Vagina (tissue), 2 donors: ENCODE measurements around the gene SKIDA1. TPM values are rescaled to one million over a fixed set of nuclear protein-coding genes. Genes with fewer than 3 reads are reported as not detected.

Experiments
- DNase-seq, 2 donors: peaks; one replicate each; pipeline ENCODE4 v3.0.0-alpha.2; 2017; ENCODE audit errors: extremely low spot score in 2 of 2
- H3K27ac ChIP-seq: fragments of 200-600 bp; sonication (generic); one replicate; pipeline ENCODE4 v1.5.1; 2019
- H3K27me3 ChIP-seq: fragments of 200-600 bp; sonication (generic); one replicate; pipeline ENCODE4 v1.5.1; 2019
- H3K36me3 ChIP-seq, 2 donors: fragments of 200-600 bp; sonication (generic); one replicate each; pipeline ENCODE4 v1.5.1; 2017 to 2019
- H3K4me1 ChIP-seq: fragments of 200-600 bp; sonication (generic); one replicate; pipeline ENCODE4 v1.5.1; 2019
- H3K4me3 ChIP-seq, 2 donors: fragments of 200-600 bp; sonication (generic); 1 replicate in 1 of 2; 2 replicates in 1 of 2; pipeline ENCODE4 v1.5.1; 2016 to 2019
- H3K9me3 ChIP-seq: fragments of 200-600 bp; sonication (generic); one replicate; pipeline ENCODE4 v1.5.1; 2019
- POLR2A ChIP-seq, 2 donors: fragments of 450-650 bp; IDR thresholded peaks; one replicate each; pipeline ENCODE4 v1.6.1; 2017; ENCODE audit warnings: antibody characterized with exemption in 2 of 2, mild to moderate bottlenecking in 2 of 2, moderate library complexity in 2 of 2
- POLR2AphosphoS5 ChIP-seq, 2 donors: sonication (generic); formaldehyde crosslinking; IDR thresholded peaks; one replicate each; pipeline ENCODE4 v1.9.0; 2017; ENCODE audit warnings: antibody characterized with exemption in 2 of 2, mild to moderate bottlenecking in 2 of 2, low read depth in 1 of 2; ENCODE audit not compliant: insufficient read depth in 1 of 2
- intact Hi-C: fragments of 100-400 bp; cut with DNase I; formaldehyde crosslinking; loops from one replicate; pipeline ENCODE4 v1.15.1; 2023
- total RNA-seq: library from RNA; depleted of rRNA; stranded (reverse); fragments of >200 nt; gene quantifications from one replicate; pipeline ENCODE4 v1.2.3, GENCODE V29; 2016
- TF ChIP-seq, protein P1 (sequence below), 3 experiments: fragments of 450-650 bp in 2 of 3; fragments of 200-600 bp in 1 of 3; sonication (generic) in 1 of 3; IDR thresholded peaks; one replicate each; pipeline ENCODE4 v1.5.1; 2017 to 2019; ENCODE audit warnings: antibody characterized with exemption in 3 of 3, mild to moderate bottlenecking in 2 of 3, moderate library complexity in 2 of 3

Gene SKIDA1
- total RNA-seq, 1 donor from 2014 or later, result 2.7 TPM

DNA sequence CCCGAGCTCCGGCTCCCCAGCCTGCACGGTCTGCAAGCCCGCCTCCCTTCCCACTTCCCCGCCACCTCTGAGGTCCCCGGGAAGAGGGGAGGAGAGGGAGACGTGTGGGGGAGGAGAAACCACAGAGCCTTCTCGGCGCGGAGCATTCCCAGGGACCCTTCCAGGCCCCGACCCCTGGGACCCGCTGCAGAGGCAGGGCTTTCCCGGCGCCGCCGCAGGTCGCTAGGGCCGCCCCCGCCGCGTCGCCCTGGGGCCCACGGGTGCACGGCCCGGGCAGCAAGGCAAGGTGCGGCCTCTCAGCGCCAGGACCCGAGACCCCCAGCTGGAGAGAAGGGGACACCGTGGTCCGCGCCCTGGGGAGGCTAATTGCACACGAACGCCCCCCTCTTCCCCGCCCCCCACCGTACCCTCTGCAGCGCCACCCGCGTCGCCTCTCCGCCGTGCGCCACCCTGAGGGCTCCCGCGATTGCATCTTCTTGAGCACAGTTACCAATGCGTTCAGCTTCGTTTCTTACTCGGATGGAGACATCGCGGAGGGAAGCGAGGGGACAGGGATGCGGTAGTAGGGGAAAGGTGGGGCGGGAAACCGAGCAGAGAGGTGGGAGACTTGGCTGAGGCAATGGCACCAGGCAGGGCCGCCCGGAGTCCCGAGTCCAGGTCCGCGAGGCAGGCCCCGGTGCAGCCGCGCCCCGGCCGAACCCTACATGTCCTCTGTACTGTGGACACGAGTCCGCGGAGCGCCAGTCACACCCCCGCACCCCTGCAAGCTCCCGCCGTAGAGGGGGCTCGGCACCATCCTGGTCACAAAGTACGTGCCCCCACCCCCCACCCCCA lies 28.9 kb downstream of the SKIDA1 start:
- peak overlapping the region; percentile 68 for H3K27ac ChIP-seq
- H3K27me3 ChIP-seq, result no peaks in the 10 kb centered on the region
- no peak for DNase-seq
- H3K4me3 ChIP-seq, result peak overlapping the region; percentile 77 to 82
- H3K4me1 ChIP-seq, result peaks cover 21% of the 10 kb centered on the region
- TF ChIP-seq POLR2AphosphoS5 (IDR thresholded peaks at IDR 0.05; ENCODE audit: insufficient read depth in 1 of 2, low read depth in 1 of 2), result no peak
- no peak for TF ChIP-seq POLR2A (IDR thresholded peaks at IDR 0.05)
- TF ChIP-seq, protein P1, sequence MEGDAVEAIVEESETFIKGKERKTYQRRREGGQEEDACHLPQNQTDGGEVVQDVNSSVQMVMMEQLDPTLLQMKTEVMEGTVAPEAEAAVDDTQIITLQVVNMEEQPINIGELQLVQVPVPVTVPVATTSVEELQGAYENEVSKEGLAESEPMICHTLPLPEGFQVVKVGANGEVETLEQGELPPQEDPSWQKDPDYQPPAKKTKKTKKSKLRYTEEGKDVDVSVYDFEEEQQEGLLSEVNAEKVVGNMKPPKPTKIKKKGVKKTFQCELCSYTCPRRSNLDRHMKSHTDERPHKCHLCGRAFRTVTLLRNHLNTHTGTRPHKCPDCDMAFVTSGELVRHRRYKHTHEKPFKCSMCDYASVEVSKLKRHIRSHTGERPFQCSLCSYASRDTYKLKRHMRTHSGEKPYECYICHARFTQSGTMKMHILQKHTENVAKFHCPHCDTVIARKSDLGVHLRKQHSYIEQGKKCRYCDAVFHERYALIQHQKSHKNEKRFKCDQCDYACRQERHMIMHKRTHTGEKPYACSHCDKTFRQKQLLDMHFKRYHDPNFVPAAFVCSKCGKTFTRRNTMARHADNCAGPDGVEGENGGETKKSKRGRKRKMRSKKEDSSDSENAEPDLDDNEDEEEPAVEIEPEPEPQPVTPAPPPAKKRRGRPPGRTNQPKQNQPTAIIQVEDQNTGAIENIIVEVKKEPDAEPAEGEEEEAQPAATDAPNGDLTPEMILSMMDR (IDR thresholded peaks at IDR 0.05), result peak in 2 of 3 experiments; percentile 1 to 26
- H3K36me3 ChIP-seq, result no peaks in the 10 kb centered on the region
- H3K9me3 ChIP-seq, result no peaks in the 10 kb centered on the region
- intact Hi-C loops, result loop anchor here (2.0 to 10.0 kb wide), 3 partner anchors 38 to 848 kb away; partner anchors contain the start of genes MLLT10 and SPAG6

DNA sequence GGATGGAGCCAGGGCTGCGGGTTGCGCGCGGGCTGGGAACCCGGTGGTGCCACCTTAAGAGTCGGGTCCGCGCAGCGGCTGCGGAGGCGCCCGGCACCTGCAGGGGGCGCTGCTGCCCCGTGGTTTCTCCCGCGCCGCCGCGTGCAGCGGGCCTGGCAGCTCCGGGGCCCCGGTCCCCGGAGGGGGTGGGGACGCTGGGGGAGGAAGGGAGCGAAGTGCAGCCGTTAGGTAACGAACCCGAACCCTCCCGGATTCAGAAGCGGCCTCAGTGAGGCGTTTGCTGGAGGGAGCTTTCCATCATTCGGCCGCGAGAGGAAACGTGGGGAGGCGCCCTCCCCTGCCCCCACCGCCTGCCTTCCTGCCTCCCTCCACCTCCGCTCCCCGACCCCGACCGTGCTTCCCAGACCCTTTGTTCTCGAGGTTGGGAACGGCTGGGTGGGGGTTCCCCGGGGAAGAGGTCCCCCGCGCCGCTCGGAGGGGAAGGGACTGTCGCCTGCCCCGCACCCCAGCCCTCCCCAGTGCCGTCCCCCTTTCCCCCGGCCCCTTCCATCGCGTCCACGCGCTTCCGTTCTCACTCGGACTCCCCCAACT lies 29.6 kb downstream of the SKIDA1 start:
- peak in 1 of 2 donors; percentile 26 for TF ChIP-seq POLR2AphosphoS5 (IDR thresholded peaks at IDR 0.05; ENCODE audit: insufficient read depth in 1 of 2, low read depth in 1 of 2)
- TF ChIP-seq, protein P1 (IDR thresholded peaks at IDR 0.05), result peak; percentile 80 to 100 (median 95)
- no peak for TF ChIP-seq POLR2A (IDR thresholded peaks at IDR 0.05)
- intact Hi-C loops, result loop anchor here (2.0 to 10.0 kb wide), 3 partner anchors 39 to 849 kb away; partner anchors contain the start of genes MLLT10 and SPAG6
- Histone ChIP-seq H3K27me3 (no peaks in the 10 kb centered on the region), H3K36me3 (no peaks in the 10 kb centered on the region), H3K27ac (peak overlapping the region; percentile 68), H3K9me3 (no peaks in the 10 kb centered on the region), H3K4me1 (peaks cover 21% of the 10 kb centered on the region), H3K4me3 (peak overlapping the region; percentile 77 to 82)
- no peak for DNase-seq

DNA sequence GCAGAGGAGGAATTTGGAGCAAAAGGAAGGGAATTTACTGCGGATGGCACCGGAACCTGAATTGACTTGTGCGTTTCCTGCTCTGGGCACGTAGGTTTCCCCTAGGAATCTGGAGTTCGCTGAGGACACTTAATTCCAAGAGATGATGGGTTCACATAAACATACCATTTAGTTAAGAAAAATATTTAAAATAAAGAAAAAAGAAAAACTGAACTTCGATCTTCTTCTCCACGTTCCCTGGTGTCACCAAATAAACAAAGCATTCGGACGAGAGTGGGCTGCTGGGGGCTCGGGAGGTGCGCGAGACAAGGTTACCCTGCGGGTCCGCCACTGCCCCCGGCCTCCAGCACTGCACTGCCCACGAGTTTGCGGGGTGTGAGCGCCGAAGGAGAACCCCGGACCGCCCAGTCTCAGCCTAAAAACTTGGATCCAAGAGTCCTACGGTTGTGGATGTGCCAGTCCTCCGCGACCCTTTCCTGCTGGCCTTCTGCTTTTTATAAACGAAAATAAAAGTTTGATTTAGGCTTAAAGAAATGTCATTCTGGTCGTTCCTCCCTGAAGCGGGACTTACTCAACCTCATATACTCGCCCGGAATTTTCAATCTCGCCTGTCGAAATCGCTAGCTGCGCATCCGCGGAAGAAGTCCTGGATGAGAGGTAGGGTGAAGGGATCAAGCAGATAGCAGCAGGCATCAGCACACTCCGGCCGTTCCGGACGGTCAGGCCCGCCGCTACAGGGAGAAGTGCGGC lies 30.3 kb downstream of the SKIDA1 start:
- TF ChIP-seq, protein P1 (IDR thresholded peaks at IDR 0.05), result no peak
- TF ChIP-seq POLR2AphosphoS5 (IDR thresholded peaks at IDR 0.05; ENCODE audit: insufficient read depth in 1 of 2, low read depth in 1 of 2) (peak in 1 of 2 donors; percentile 64), POLR2A (IDR thresholded peaks at IDR 0.05) (no peak)
- no peak for DNase-seq
- intact Hi-C loops, result loop anchor here (5.0 to 10.0 kb wide), 2 partner anchors 237 to 850 kb away; partner anchors contain the start of gene SPAG6
- H3K4me1 ChIP-seq, result peaks cover 21% of the 10 kb centered on the region
- no peaks in the 10 kb centered on the region for H3K9me3 ChIP-seq
- H3K27me3 ChIP-seq, result no peaks in the 10 kb centered on the region
- peak overlapping the region; percentile 77 to 82 for H3K4me3 ChIP-seq
- peak overlapping the region; percentile 62 for H3K27ac ChIP-seq
- H3K36me3 ChIP-seq, result no peaks in the 10 kb centered on the region

DNA sequence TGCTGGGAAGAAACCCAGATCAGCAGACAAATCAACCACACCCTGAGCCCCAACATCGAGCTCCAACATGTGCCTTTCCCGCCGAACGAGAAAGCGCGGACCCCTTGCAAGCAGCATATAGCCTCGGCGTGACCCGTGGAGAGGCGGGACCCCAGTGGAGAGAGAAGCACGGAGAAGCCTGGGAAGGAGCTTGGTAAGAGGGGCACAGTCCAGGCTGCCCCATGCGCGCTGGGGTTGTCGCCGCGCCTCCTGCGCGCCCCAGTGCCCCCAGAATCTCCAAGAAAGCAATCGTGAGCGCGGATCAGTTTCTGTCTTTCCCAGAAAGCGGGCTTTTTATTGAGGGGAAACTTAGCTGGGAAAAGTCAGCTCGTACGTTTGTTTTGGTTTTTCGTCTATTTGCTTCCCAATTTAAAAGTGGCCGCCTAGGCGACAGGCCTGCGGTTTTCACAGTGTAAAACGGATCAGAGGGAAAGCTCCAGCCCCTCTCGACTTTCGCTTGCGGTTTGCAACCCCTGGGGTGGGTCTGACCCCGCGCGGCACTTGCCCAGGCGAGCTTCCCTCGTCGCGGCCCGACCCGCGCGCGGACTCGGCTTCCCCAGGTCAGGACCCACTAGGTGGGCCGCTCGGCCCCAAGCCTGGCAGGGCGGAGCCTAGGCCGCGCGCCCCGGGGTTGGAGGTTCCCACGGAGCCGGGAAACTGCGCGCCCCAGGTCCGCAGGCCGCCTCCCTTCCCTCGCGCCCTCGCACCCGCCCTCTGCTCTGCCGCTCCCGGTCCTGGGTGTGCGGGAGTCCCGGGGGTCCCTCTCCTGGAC lies 31.1 kb downstream of the SKIDA1 start:
- TF ChIP-seq POLR2AphosphoS5 (IDR thresholded peaks at IDR 0.05; ENCODE audit: insufficient read depth in 1 of 2, low read depth in 1 of 2) (no peak), POLR2A (IDR thresholded peaks at IDR 0.05) (no peak)
- TF ChIP-seq, protein P1 (IDR thresholded peaks at IDR 0.05), result no peak
- DNase-seq, result no peak
- Histone ChIP-seq H3K27me3 (no peaks in the 10 kb centered on the region), H3K4me3 (peak overlapping the region; percentile 77 to 82), H3K36me3 (no peaks in the 10 kb centered on the region), H3K4me1 (peaks cover 21% of the 10 kb centered on the region), H3K9me3 (no peaks in the 10 kb centered on the region), H3K27ac (peak overlapping the region; percentile 62)
- intact Hi-C loops, result loop anchor here (5.0 to 10.0 kb wide), 3 partner anchors 212 to 850 kb away; partner anchors contain the start of gene SPAG6
